Amygdala (tissue), 56 donors: ENCODE measurements around the gene VSTM2B.

Experiments
- DNase-seq, 56 donors: peaks; one replicate each; lab custom pipeline; 2025; lab: John Stamatoyannopoulos, UW

The VSTM2B gene

GRCh38 chr19:29528946-29529645 lies 3.3 kb downstream of the VSTM2B start:
- peak in 1 of 56 donors; percentile 26 for DNase-seq

GRCh38 chr19:29529646-29530539 lies 4.1 kb downstream of the VSTM2B start:
- DNase-seq = no peak

DNA sequence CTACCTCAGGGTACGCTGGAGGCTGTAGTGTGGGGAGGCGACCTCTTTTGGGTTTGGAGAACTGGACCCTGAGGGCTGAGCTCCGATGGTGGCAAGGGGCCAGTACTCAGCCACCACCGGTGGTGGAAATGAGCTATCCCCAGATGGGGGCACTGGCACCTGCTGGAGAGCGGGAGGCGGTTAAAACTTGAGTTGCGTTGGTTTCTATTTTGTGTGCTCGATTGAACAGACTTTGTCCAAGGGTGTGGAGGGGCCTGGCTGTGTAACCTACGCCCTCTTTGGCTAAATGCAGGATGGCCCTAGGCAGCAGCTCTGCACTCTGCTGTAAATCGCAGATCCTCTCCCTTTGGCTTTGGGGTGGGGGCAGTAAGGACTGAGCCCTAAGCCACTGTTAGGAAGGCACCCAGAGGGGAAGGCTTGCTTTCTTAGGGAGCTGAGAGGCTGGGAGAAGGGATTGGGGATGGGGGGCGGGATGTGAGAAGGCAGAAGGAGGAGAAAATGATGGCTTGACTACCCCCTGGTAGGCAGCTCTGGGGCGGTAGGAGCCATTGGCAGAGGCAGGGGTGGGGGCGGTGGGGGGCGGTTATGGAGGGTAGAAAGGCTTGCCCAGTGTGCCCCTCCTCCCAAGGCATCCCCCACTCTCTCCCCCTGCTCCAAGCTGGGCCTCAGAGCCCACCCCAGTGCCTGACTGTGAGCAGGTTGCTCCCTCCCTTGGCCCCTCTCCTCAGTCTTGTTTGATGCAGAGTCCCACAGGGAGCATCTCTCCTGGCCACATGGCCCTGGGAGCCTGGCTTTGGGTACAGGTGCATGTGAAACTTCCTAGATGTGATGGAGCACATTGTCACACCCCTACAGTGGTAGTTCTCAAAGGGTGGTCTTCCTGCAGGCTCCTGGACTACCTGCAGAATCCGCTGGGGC lies 5.0 kb downstream of the VSTM2B start:
- no peak for DNase-seq

- no peak for DNase-seq
Observed at GRCh38 chr19:29531458-29532025, 5.7 kb downstream of the VSTM2B start.

DNA sequence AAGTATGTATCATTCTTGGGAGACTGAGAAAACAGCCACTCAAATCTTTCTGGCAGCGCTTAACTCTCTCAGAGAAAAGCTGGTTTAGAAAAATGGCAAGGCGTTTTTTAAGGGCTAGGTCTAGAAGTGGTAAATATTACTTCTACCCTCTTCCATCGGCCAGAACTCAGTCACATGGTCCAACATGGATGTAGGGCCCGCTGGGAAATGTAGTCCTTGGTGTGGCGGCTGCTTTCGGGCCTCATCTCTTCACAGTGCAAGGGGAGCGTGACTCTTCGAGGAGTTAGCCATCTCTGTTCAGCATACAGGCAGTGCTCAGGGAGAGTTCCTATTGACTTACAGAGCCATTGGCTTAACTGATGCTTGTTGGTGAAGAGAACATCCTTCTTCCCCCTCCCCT lies 6.3 kb downstream of the VSTM2B start:
- no peak for DNase-seq

DNA sequence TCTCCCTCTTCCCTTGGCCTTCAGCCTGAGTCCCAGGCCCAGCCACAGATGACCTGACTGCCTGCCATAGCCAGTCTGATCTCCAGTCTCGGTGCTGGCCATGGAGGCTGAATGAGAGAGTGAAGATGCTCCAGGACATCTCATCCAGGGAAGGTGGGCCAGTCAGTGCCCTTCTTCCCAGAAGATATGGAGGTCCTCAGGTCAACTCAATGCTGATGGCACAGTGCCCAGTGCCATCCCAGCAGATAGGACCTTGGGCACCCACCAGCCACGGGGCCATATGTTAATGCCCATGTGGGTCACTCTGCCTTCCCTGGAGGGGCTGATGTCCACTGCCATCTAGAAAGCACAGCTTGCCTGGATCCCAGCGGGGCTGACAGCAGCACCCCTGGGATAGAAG lies 7.2 kb downstream of the VSTM2B start:
- no peak for DNase-seq

- DNase-seq = no peak
Observed at GRCh38 chr19:29533578-29534544, 8.1 kb downstream of the VSTM2B start.

DNA sequence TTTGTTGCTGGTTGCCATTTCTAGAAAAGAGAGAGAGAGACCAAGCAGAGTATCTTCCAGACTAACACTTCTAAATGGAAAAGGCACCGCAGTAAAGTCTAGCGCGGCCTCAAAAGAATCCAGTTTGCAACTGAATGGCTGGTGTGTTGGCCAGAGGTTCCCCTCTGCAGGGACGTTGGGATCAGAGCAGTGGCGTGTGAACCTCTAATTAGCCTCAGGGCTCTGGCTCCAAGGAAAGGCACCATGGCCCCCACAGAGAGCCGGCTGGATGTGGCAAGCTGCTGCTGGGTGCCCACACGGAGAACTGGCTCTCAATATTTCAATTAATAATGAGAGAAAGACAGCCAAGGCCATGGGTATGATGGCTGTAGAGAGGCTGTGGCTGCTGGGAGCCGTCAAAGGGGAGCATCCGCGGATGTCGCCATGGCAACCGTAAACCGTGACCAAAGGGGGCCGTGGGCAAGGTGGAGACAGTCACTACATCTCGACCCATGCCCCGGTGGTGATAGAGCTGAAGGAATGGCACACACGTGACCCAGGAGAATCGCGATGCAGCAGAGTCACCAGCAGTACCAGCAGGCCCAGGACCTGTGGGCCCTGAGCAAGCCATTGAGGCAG lies 9.5 kb downstream of the VSTM2B start:
- peak in 1 of 56 donors; percentile 23 for DNase-seq

GRCh38 chr19:29535984-29536508 lies 10.3 kb downstream of the VSTM2B start:
- no peak for DNase-seq

DNA sequence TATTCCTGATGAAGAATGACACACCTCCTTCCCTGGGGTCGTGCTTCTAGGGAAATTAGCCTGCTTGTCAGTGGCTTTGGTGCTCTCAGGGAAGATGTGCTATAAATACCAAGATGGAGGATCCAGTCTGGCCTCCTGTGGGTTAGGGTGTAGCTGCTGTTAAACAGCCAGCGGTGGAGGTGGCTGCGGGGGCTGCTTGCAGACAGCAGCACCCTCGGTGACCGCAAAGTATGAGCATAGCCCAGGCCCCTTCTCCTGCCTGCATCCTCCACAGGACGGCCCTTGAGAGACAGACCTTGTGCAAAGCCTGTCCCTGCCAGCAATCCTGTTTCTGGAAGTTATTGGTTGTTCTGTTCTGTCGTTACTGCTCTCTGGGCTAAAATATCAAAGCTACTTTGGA lies 11.4 kb downstream of the VSTM2B start:
- no peak for DNase-seq

- no peak for DNase-seq
Observed at GRCh38 chr19:29537601-29538000, 11.8 kb downstream of the VSTM2B start.

DNA sequence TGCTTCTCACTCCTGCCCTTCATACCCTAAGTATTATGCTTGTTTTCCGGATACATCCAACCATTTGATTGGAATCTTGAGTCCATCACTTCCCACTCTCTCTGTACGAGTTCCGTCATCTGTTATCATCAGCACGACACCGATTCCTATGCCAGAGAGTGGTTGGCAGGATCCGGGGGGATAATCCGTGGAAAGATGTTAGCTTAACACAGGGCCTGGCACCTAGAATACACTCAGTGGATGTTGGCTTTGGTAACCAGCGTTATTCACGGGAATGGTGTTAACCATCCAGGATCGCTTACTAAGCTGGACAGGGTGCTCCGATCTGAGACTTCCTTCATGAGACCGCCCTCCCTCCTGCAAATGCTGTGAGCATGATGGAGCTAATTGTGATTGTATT lies 12.4 kb downstream of the VSTM2B start:
- no peak for DNase-seq

DNA sequence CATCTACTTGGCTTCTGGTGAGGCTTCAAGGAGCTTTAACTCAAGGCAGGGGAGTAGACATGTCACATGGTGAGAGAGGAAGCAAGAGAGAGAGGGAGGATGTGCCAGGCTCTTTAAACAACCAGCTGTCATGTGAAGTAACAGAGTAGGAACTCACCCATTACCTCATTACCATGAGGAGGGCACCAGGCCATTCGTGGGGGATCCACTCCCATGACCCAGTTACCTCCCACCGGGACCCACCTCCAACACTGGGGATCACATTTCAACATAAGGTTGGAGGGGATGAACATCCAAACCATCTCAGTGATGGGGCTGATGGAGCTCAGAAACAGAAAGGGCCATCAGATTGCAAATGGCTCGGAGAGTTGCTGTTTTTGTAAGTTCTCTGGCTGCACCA lies 12.9 kb downstream of the VSTM2B start:
- no peak for DNase-seq

DNA sequence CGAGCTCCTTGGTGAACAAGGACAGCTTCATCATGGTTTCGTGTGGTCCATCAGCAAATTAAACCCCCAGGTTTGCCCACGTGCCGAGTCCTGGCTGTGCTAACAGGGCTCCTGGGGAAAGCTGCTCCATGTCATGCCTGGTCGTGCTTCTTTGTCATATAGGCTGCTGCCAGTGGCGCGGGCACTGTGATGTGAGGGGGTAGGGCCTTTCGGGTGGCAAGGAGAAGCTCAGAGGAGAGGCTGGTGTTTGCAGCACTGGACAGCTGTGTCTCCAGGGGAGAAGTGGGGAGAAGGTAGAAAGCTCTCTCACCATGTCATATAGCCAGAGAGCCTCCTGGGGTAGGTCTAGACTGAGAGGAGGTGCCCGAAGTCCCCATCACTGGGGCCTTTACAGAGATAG lies 13.3 kb downstream of the VSTM2B start:
- no peak for DNase-seq

GRCh38 chr19:29539670-29540069 lies 13.9 kb downstream of the VSTM2B start:
- no peak for DNase-seq

DNA sequence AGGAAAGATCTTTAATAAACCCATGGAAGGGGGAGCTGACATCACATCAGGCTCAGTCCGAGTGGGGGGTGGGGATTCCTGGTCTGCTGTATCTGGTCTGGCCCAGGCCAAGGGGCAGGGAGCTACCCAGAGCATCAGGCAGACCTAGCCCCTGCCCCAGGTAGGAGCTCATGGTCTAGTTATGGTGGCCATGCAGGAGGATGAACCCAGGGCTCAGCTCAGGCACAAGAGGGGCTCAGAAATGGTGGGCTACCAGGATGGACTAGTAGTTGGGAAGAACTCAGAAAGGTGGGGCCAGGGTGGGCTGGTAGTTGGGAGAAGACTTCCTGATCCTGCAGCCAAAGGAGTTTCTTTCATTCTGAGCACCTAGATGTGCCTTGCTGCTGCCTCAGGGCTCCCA lies 14.3 kb downstream of the VSTM2B start:
- no peak for DNase-seq

DNA sequence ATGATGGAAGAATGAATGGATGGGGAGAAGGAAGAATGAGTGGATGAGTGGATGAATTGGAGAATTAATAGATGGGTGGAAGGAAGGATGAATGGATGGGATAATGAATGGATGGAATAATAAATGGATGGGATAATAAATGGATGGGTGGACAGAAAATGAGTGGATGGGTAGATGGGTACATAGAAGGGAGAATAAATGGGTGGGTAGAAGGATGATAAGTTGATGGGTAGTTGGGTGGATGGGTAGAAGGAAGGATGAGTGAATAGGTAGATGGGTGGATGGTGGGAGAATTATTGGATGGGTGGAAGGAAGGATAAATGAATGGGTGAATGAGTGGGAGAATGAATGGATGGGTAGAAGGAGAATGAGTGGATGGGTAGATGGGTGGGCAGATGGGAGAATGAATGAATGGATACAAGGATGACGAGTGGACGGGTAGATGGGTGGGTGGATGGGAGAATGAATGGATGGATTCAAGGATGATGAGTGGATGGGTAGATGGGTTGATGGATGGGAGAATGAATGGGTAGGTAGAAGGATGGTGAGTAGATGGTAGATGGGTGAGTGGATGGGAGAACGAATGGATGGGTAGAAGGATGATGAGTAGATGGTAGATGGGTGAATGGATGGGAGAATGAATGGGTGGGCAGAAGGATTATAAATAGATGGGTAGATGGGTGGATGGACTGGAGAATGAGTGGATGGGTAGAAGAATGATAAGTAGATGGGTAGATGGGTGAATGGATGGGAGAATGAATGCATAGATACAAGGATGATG lies 15.9 kb downstream of the VSTM2B start:
- DNase-seq = no peak

DNA sequence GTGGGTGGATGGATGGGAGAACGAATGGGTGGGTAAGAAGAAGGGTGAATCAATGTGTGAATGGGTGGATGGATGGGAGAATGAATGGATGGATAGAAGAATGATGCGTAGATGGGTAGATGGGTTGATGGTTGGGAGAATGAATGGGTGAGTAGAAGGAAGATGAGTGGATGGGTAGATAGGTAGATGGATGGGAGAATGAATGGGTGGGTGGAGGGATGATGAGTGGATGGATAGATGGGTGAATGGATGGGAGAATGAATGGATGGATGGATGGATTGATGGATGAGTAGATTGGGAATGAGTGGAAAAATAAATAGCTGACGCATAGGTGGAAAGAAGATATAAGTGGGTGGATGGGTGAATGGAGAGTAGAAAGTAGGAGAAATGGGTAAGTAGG lies 16.5 kb downstream of the VSTM2B start:
- DNase-seq = no peak
